Posterior cingulate gyrus (tissue), 11 donors: Measurements from ENCODE around the gene RIT1.
A peak's percentile ranks its signal among the peaks of the same experiment; 100 is the strongest.

Experiments
- DNase-seq, 10 donors: peaks; one replicate each; pipeline versions ENCODE4 v3.0.0 to v3.0.0-alpha.2; 2020 to 2021; ENCODE audit warnings: mixed read lengths in 3 of 10
- intact Hi-C: fragments of 100-400 bp; cut with DNase I; formaldehyde crosslinking; loops from one replicate; pipeline ENCODE4 v1.15.1; 2023

RIT1 gene

GRCh38 chr1:155911156-155912055 is at the start of gene RIT1:
RIT1 (minus strand) TSS chr1:155911349; CDS start chr1:155910761, 588 bp downstream.
- peak; percentile 66 to 97 (median 84) for DNase-seq
- intact Hi-C loops, result loop anchor here (2.0 kb wide), 1 partner anchor 55 kb away; the partner anchor contains the start of gene GON4L

- DNase-seq, result no peak
- intact Hi-C loops, result no loop called here
These were observed 49.1 kb upstream of the RIT1 start for GRCh38 chr1:155960081-155960745.

GRCh38 chr1:155957411-155957915 is 46.3 kb upstream of the RIT1 start:
- DNase-seq, result peak in 1 of 10 donors; percentile 11
- intact Hi-C loops, result no loop called here

GRCh38 chr1:155954645-155955044 is 43.5 kb upstream of the RIT1 start:
- intact Hi-C loops, result no loop called here
- no peak for DNase-seq

- intact Hi-C loops, result no loop called here
- peak in 3 of 10 donors; percentile 41 to 71 (median 49) for DNase-seq
These were observed 41.3 kb upstream of the RIT1 start for GRCh38 chr1:155952505-155952890.

GRCh38 chr1:155951753-155952504 is 40.8 kb upstream of the RIT1 start:
- intact Hi-C loops, result no loop called here
- peak in 2 of 10 donors; percentile 5 to 42 for DNase-seq

GRCh38 chr1:155950829-155951228 is 39.7 kb upstream of the RIT1 start:
- DNase-seq, result peak in 1 of 10 donors; percentile 82
- intact Hi-C loops, result no loop called here

GRCh38 chr1:155947741-155948140 is 36.6 kb upstream of the RIT1 start:
- DNase-seq, result no peak

GRCh38 chr1:155947292-155947691 is 36.1 kb upstream of the RIT1 start:
- intact Hi-C loops, result no loop called here

More at GRCh38 chr1:155947741-155948140, 36.6 kb upstream of the RIT1 start:
- intact Hi-C loops, result no loop called here

GRCh38 chr1:155946633-155947219 is 35.6 kb upstream of the RIT1 start:
- intact Hi-C loops, result no loop called here
- DNase-seq, result no peak

More at GRCh38 chr1:155947292-155947691, 36.1 kb upstream of the RIT1 start:
- DNase-seq, result no peak

GRCh38 chr1:155944444-155944799 is 33.3 kb upstream of the RIT1 start:
- DNase-seq, result peak in 1 of 10 donors; percentile 77
- intact Hi-C loops, result no loop called here

GRCh38 chr1:155942578-155943141 is 31.5 kb upstream of the RIT1 start:
- intact Hi-C loops, result no loop called here
- peak in 1 of 10 donors; percentile 82 for DNase-seq

GRCh38 chr1:155941845-155942531 is 30.8 kb upstream of the RIT1 start:
- intact Hi-C loops, result no loop called here

GRCh38 chr1:155940993-155941844 is 30.1 kb upstream of the RIT1 start, which contains the start of gene RXFP4:
RXFP4 (plus strand) TSS chr1:155941638; CDS start chr1:155941710, 72 bp downstream.
- no peak for DNase-seq
- intact Hi-C loops, result no loop called here

More at GRCh38 chr1:155941845-155942531, 30.8 kb upstream of the RIT1 start:
- no peak for DNase-seq

GRCh38 chr1:155940482-155940992 is 29.4 kb upstream of the RIT1 start:
- intact Hi-C loops, result no loop called here
- no peak for DNase-seq

GRCh38 chr1:155938220-155938627 is 27.1 kb upstream of the RIT1 start:
- no peak for DNase-seq
- intact Hi-C loops, result loop anchor here (1.0 kb wide), 1 partner anchor 51 kb away; no protein-coding TSS in a partner anchor

GRCh38 chr1:155934936-155935590 is 23.9 kb upstream of the RIT1 start:
- intact Hi-C loops, result loop anchor here (1.0 to 2.0 kb wide), 2 partner anchors 76 to 115 kb away; partner anchors contain the start of gene SYT11
- peak in 1 of 10 donors; percentile 67 for DNase-seq
